Measurements from ENCODE around the gene MBOAT7.

MBOAT7 gene

DNA sequence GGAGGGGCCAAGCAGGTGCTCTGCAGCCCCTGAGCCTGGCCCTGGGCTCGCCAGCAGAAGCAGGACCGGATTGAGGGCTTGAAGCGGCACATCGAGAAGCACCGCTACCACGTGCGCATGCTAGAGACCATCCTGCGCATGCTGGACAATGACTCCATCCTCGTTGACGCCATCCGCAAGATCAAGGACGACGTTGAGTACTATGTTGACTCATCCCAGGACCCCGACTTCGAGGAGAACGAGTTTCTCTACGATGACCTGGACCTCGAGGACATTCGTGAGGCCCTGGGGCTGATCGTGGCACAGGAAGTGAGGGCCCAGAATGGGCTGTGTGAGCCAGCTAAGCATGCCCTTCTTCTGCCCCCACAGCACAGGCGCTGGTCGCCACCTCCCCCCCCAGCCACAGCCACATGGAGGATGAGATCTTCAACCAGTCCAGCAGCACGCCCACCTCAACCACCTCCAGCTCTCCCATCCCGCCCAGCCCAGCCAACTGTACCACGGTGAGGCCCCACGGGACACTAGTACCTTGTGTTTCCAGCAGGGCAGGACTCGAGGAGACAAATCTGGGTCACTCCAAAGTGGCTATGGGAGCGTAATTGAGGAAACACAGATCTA lies 43.7 kb downstream of the MBOAT7 start:
- no peak for DNase-seq

- DNase-seq, result no peak
These were observed 47.1 kb downstream of the MBOAT7 start for GRCh38 chr19:54142166-54142780.

DNA sequence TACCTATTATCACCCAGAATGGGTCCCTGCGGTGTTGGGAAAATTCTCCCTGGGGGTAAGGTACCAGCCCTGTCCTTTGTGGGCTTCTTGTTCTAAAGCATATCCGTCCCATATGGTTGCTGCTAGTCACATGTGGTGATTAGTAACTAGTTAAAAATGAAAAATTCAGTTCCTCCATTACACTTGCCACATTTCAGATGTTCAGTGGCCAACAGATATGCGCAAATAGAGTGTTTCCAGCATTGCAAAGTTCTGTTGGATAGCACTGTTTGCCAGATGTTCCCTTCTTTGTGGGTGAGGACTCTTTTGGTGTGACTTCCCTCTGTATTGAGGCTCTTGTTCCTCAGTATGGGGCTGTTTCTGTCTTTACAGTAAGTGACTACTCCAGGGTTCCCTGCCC lies 48.0 kb downstream of the MBOAT7 start:
- DNase-seq, result no peak

GRCh38 chr19:54138489-54139256 lies 50.7 kb downstream of the MBOAT7 start:
- no peak for DNase-seq

DNA sequence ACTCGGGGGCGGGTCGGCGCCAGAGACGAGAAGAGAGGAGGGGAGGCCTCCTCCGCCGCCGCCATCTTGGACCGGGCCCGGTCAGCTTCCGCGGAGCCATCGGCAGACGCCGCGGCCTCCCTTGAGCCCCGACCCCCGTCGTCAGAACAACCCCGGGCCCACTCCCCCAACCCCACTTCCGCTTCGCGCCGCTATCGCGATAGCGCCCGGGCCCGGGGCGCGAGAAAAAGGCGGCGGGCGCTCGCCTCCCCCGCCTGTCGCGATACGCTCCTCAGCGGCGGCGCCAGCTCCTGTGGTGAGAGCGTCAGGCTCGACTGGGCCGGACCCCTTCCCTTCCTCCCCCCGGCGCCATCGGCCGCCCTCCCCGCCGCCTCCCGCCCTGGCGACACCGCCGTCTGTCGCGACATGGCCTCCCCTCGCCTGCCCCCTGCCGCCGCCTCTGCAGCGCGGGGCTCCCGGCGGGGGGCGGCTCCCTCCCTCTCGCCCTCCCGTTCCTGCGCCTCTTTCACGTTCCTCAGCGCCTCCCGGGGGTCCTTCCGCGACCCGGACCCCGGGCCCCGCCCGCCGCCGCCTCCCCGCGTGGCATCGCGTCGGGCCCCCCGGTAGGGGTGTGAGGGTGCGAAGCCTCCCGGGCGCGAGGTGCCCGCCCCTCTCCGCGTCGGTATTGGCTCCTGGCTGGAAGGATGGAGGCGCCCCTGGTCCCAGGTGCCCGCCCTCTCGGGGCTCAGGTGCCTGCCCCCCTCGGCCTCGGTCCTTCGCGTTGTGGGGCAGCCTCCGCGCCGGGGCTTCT lies 51.5 kb downstream of the MBOAT7 start, which contains the start of gene CNOT3:
CNOT3 (plus strand) TSS at position 64 of the 790 bp plus-strand sequence. CDS start 5,217 bp downstream, outside the sequence.
- DNase-seq, result peak in 2 of 56 donors; percentile 23 to 38

GRCh38 chr19:54136864-54137698 lies 52.3 kb downstream of the MBOAT7 start:
- DNase-seq, result peak; percentile 90 to 100 (median 100)

GRCh38 chr19:54136086-54136863 lies 53.1 kb downstream of the MBOAT7 start:
- peak in 2 of 56 donors; percentile 29 to 40 for DNase-seq

DNA sequence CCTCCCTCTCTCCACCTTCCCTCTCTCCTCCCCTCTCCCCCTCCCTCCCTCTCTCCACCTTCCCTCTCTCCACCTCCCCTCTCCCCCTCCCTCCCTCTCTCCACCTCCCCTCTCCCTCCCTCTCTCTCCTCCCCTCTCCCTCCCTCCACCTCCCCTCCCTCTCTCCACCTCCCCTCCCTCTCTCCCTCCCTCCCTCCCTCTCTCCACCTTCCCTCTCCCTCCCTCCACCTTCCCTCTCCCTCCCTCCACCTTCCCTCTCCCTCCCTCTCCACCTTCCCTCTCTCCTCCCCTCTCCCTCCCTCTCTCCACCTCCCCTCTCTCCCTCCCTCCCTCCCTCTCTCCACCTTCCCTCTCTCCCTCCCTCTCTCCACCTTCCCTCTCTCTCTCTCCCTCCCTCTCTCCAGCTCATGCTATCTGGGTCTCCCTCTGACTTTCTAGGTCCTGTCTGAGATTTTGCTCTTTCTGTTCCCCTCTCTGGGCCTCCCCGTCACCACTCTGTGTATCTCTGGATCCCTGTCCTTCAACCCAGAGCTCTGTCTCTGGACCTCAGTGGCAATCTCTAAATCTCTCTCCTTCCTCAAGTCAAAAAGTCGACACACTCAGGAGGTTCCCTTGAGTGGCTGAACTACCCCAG lies 55.3 kb downstream of the MBOAT7 start:
- DNase-seq, result no peak

GRCh38 chr19:54133312-54133956 lies 55.9 kb downstream of the MBOAT7 start:
- DNase-seq, result peak in 15 of 56 donors; percentile 3 to 81 (median 14)

DNA sequence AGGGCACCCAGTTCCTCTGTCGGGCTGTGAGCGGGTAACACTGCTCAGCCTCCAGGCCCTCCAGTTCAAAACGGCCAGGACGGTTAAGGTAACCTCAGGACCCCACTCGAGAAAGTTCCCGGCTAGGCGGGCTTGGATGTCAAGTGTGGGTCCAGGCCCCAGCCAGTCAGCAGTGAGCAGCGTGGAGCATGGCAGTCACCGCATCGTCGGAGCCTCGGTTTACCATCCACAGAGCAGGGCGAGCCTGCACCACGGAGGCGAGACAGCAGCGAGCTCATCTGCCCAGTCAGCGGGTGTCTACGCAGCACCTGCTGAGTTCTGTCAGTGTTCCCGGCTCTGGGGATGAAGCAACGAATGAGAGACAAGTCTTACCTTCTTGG lies 59.8 kb downstream of the MBOAT7 start:
- DNase-seq, result no peak

GRCh38 chr19:54128796-54129616 lies 60.4 kb downstream of the MBOAT7 start:
- no peak for DNase-seq

DNA sequence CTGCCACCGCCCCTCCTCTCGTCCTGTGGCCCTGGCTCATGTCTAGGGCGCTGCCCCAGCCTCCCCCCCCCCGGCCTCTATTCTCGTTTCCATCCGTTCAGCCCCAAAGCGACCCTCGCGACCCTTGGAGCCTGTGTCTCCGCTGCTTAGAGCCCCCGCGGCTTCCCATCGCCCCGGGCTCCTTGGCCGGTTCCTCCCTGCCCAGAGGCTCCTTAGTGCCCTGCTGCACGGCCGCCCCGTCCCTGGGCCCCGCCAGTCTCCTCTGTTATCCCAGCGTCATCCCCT lies 61.0 kb downstream of the MBOAT7 start:
- DNase-seq, result no peak

DNA sequence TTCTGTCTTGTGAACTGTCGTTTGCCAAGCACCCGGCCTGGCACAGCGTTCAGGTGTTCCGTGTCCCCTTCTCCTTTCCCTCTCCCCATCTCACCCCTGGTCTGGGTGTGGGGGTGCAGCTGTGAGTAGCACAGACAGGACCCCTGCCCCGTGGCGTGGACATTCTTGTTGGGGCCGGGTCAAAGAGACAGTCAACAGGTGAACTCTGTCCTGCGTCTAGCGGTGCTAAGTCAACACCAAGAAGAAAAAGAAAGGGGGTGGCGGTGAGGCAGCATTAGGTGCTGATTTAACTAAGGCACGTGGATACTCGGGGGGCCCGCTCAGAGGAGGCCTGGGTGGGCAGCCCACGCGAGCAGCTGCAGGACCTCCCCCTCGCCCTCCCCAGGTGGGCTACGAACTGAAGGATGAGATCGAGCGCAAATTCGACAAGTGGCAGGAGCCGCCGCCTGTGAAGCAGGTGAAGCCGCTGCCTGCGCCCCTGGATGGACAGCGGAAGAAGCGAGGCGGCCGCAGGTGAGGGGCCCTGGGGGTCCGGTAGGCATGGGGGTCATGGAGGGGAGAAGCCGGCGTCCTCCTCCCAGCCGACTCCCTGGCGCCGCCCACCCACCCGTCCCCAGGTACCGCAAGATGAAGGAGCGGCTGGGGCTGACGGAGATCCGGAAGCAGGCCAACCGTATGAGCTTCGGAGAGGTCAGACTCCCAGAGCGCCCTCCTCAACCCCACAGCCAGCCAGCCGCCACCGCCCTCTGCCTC lies 61.5 kb downstream of the MBOAT7 start:
- DNase-seq, result no peak

GRCh38 chr19:54125713-54126112 lies 63.7 kb downstream of the MBOAT7 start:
- no peak for DNase-seq

DNA sequence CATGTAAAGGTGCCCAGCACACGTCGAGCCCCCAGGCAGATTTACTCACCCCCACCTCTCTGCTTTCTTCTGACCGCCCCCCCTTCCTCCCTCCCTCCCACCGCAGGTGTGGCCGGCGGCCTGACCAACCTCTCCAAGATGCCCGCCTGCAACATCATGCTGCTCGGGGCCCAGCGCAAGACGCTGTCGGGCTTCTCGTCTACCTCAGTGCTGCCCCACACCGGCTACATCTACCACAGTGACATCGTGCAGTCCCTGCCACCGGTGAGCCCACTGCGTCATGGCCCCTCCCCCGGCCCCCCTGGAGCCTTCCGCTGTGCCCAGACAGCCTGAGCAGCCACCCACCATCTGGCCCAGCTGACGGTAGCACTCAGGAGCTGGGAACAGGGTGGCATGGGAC lies 65.0 kb downstream of the MBOAT7 start:
- no peak for DNase-seq

- no peak for DNase-seq
These were observed 65.7 kb downstream of the MBOAT7 start for GRCh38 chr19:54123682-54124081.

All from nucleus accumbens (tissue), 56 donors.